ENCODE data around the gene EVI2B.

DNA sequence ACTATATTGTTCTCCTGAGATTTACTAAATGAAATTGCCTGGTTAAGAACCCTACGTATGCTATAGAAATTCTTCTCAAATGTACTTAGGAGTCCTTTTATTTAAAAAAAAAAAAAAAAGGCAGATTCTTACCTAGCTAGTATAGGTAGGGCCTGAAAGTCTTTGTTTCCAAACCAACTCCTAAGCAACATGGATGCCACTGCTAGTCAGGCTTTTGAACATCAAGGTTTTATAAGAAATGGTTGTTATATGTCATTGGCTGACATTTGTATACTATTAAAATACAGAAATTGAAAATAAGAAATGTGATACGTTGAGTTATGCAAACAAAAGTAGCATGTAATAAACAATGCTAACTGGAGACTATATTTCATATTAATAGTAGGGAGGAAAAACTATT, 6.4 kb upstream of the EVI2B start:
- TF ChIP-seq, protein P1, sequence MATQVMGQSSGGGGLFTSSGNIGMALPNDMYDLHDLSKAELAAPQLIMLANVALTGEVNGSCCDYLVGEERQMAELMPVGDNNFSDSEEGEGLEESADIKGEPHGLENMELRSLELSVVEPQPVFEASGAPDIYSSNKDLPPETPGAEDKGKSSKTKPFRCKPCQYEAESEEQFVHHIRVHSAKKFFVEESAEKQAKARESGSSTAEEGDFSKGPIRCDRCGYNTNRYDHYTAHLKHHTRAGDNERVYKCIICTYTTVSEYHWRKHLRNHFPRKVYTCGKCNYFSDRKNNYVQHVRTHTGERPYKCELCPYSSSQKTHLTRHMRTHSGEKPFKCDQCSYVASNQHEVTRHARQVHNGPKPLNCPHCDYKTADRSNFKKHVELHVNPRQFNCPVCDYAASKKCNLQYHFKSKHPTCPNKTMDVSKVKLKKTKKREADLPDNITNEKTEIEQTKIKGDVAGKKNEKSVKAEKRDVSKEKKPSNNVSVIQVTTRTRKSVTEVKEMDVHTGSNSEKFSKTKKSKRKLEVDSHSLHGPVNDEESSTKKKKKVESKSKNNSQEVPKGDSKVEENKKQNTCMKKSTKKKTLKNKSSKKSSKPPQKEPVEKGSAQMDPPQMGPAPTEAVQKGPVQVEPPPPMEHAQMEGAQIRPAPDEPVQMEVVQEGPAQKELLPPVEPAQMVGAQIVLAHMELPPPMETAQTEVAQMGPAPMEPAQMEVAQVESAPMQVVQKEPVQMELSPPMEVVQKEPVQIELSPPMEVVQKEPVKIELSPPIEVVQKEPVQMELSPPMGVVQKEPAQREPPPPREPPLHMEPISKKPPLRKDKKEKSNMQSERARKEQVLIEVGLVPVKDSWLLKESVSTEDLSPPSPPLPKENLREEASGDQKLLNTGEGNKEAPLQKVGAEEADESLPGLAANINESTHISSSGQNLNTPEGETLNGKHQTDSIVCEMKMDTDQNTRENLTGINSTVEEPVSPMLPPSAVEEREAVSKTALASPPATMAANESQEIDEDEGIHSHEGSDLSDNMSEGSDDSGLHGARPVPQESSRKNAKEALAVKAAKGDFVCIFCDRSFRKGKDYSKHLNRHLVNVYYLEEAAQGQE (IDR thresholded peaks at IDR 0.05; ENCODE audit: borderline replicate concordance), result no peak
- TF ChIP-seq, protein P2, sequence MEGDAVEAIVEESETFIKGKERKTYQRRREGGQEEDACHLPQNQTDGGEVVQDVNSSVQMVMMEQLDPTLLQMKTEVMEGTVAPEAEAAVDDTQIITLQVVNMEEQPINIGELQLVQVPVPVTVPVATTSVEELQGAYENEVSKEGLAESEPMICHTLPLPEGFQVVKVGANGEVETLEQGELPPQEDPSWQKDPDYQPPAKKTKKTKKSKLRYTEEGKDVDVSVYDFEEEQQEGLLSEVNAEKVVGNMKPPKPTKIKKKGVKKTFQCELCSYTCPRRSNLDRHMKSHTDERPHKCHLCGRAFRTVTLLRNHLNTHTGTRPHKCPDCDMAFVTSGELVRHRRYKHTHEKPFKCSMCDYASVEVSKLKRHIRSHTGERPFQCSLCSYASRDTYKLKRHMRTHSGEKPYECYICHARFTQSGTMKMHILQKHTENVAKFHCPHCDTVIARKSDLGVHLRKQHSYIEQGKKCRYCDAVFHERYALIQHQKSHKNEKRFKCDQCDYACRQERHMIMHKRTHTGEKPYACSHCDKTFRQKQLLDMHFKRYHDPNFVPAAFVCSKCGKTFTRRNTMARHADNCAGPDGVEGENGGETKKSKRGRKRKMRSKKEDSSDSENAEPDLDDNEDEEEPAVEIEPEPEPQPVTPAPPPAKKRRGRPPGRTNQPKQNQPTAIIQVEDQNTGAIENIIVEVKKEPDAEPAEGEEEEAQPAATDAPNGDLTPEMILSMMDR (IDR thresholded peaks at IDR 0.05; ENCODE audit: poor library complexity, severe bottlenecking), result no peak
- TF ChIP-seq RAD21 (conservative IDR thresholded peaks at IDR 0.05) (no peak), SMC3 (conservative IDR thresholded peaks at IDR 0.05; ENCODE audit: poor library complexity) (no peak), POLR2AphosphoS5 (IDR thresholded peaks at IDR 0.05) (no peak), TAF1 (IDR thresholded peaks at IDR 0.05; ENCODE audit: low read depth) (no peak), EZH2 (IDR thresholded peaks at IDR 0.05; ENCODE audit: borderline replicate concordance, insufficient read depth, low read length, poor library complexity, severe bottlenecking) (no peak)
